ENCODE results near the gene MARVELD3.

- TF ChIP-seq CTCF (optimal IDR thresholded peaks at IDR 0.05 in 1 of 3, IDR thresholded peaks at IDR 0.05 in 1 of 3, conservative IDR thresholded peaks at IDR 0.05 in 1 of 3; ENCODE audit: extremely low read depth in 1 of 3, insufficient read depth in 2 of 3, low read length in 3 of 3) = no peak
- no peak for TF ChIP-seq EZH2 (IDR thresholded peaks at IDR 0.05; ENCODE audit: low read length)
These were observed 44.6 kb downstream of the MARVELD3 start for GRCh38 chr16:71670537-71670936.
